ENCODE results near the gene SAV1. TPM values are rescaled to one million over a fixed set of nuclear protein-coding genes. Genes with fewer than 3 reads are reported as not detected.

Gene SAV1
- total and polyA plus RNA-seq, 7 donors, result 13.8 to 37.1 (median 19.5) TPM

DNA sequence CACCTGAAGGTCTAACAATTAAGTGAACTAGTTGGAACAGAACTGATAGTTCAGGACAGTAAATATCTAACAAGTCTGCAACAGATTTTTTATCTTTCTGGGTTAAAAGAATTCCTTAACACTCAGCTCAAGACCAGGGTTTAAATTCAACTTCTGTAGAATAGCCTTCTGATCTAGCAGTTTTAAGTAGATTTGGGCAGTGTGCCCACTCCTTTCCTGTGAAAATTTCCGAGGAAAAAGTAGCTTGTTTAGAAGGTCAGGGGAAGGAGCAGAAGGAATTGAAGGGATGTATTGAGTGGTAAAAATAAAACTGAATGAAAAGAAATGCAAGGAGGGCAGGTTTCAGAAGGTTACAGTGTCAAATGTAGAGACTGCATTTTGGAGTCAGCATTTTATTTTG is 62.3 kb downstream of the SAV1 start:
- TF ChIP-seq, protein P1, sequence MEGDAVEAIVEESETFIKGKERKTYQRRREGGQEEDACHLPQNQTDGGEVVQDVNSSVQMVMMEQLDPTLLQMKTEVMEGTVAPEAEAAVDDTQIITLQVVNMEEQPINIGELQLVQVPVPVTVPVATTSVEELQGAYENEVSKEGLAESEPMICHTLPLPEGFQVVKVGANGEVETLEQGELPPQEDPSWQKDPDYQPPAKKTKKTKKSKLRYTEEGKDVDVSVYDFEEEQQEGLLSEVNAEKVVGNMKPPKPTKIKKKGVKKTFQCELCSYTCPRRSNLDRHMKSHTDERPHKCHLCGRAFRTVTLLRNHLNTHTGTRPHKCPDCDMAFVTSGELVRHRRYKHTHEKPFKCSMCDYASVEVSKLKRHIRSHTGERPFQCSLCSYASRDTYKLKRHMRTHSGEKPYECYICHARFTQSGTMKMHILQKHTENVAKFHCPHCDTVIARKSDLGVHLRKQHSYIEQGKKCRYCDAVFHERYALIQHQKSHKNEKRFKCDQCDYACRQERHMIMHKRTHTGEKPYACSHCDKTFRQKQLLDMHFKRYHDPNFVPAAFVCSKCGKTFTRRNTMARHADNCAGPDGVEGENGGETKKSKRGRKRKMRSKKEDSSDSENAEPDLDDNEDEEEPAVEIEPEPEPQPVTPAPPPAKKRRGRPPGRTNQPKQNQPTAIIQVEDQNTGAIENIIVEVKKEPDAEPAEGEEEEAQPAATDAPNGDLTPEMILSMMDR (IDR thresholded peaks at IDR 0.05), result no peak
- DNase-seq (no peak), ATAC-seq (no peak)
- intact Hi-C loops (cut with DNase I), result loop anchor here in 1 of 2 donors (10.0 kb wide), 1 partner anchor 109 kb away; no protein-coding TSS in a partner anchor
- WGBS, 3 donors, result 0 to 27% (median 0%) methylated on average over 1 of the region's 1 CpG
- H3K36me3 ChIP-seq (ENCODE audit: insufficient read depth in 1 of 2, low read depth in 1 of 2), result no peaks in the 10 kb centered on the region
- H3K4me3 ChIP-seq, result no peak overlapping the region
- H3K9me3 ChIP-seq, result no peaks in the 10 kb centered on the region
- no peaks in the 10 kb centered on the region for H3K4me1 ChIP-seq
- no peaks in the 10 kb centered on the region for H3K27me3 ChIP-seq (ENCODE audit: insufficient read depth in 3 of 3, low read length in 2 of 3)
- H3K27ac ChIP-seq, result no peak overlapping the region

DNA sequence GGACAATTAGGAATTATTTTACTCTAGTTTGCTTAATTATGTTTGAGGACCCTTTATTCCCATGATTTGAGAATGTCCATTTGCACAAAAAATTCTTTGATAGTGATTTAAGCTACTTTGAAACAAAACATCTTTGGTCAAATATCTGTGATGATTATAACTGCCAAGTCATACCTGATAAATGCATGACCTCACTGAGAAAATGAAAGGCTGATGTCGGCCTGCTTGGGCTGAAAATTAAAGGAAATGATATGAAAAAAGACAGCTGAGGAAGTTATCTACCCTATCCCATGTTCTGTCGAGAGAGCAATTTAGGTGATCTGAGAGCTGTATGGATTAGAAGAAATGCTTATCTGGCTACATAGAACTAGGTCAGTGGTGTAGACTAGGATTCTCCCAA is 64.5 kb downstream of the SAV1 start:
- ATAC-seq (no peak), DNase-seq (no peak)
- Histone ChIP-seq H3K4me1 (no peaks in the 10 kb centered on the region), H3K4me3 (no peak overlapping the region), H3K9me3 (no peaks in the 10 kb centered on the region), H3K27ac (no peak overlapping the region), H3K36me3 (ENCODE audit: insufficient read depth in 1 of 2, low read depth in 1 of 2) (no peaks in the 10 kb centered on the region), H3K27me3 (ENCODE audit: insufficient read depth in 3 of 3, low read length in 2 of 3) (no peaks in the 10 kb centered on the region)
- TF ChIP-seq, protein P1 (IDR thresholded peaks at IDR 0.05), result no peak
- intact Hi-C loops (cut with DNase I), result loop anchor here (5.0 to 10.0 kb wide), 5 partner anchors 64 to 259 kb away; partner anchors contain the start of gene SAV1 (in 1 of the 2)
- 71 to 83% (median 73%) methylated on average over 2 of the region's 2 CpGs for WGBS, 3 donors

DNA sequence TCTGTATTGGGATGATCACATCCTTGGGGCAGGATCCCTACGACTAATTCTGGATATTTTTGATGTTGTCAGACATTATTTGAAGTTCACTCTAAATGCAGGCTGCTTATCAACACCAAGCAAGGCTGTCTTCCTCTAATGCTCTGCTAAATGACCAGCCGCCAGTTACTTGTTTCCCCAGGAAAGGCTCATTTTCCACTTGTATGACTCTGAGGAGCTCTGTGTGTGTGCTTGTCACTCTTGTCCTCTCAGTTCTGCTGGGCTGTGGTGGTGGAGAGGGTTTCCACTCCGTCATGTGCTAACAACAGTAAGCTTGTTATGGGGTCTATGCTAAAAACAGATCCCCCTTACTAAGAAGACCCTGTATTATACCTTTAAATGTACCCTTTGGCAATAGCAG is 66.1 kb downstream of the SAV1 start:
- H3K27me3 ChIP-seq (ENCODE audit: insufficient read depth in 3 of 3, low read length in 2 of 3), result no peaks in the 10 kb centered on the region
- intact Hi-C loops (cut with DNase I), result loop anchor here (5.0 to 10.0 kb wide), 5 partner anchors 65 to 260 kb away; partner anchors contain the start of gene SAV1 (in 1 of the 2)
- TF ChIP-seq, protein P1 (IDR thresholded peaks at IDR 0.05), result no peak
- no peaks in the 10 kb centered on the region for H3K9me3 ChIP-seq
- H3K4me3 ChIP-seq, result no peak overlapping the region
- DNase-seq, result no peak
- 79 to 87% (median 81%) methylated on average over 3 of the region's 3 CpGs for WGBS, 3 donors
- no peak for ATAC-seq
- no peaks in the 10 kb centered on the region for H3K4me1 ChIP-seq
- H3K36me3 ChIP-seq (ENCODE audit: insufficient read depth in 1 of 2, low read depth in 1 of 2), result no peaks in the 10 kb centered on the region
- no peak overlapping the region for H3K27ac ChIP-seq

DNA sequence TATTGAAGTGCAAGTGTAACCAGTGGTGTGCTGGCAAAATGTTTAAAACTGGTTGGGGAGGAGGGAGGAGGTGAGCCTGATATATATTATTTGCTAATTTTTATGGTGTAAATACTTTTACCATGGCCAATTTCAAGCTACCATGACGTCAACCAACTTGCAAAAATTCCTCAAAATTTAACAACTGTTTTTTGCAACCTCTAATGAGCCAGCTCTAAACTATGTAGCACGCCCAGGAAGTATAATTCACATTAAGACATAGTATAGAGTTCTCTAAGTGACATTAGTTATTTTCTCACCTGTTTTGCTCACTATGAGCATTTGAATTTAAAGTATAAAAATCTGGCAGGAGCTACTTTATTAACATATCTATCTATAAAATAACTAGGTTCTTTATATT is 66.7 kb downstream of the SAV1 start:
- no peak for ATAC-seq
- no peaks in the 10 kb centered on the region for H3K9me3 ChIP-seq
- WGBS, 3 donors, result 83 to 93% (median 85%) methylated on average over 2 of the region's 2 CpGs
- H3K4me3 ChIP-seq, result no peak overlapping the region
- H3K36me3 ChIP-seq (ENCODE audit: insufficient read depth in 1 of 2, low read depth in 1 of 2), result no peaks in the 10 kb centered on the region
- no peaks in the 10 kb centered on the region for H3K4me1 ChIP-seq
- H3K27me3 ChIP-seq (ENCODE audit: insufficient read depth in 3 of 3, low read length in 2 of 3), result no peaks in the 10 kb centered on the region
- no peak overlapping the region for H3K27ac ChIP-seq
- intact Hi-C loops (cut with DNase I), result loop anchor here (5.0 to 10.0 kb wide), 5 partner anchors 66 to 261 kb away; partner anchors contain the start of gene SAV1 (in 1 of the 2)
- DNase-seq, result no peak
- TF ChIP-seq, protein P1 (IDR thresholded peaks at IDR 0.05), result no peak

DNA sequence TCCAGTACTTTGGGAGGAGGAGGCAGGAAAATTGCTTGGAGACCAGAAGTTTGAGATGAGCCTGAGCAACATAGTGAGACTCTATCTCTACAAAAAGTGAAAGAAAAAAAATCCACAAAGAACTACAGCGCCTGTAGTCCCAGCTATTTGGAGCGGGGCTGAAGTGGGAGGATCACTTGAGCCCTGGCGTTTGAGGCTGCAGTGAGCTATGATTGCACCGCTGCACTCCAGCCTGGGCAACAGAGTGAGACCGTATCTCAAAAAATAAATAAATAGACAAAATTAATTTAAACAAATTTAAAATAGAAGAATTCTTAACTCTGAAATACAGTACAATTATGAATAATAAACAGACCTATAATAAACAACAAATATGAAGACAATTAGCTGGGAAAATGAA is 67.3 kb downstream of the SAV1 start:
- ATAC-seq (peak in 1 of 4 donors; percentile 53), DNase-seq (no peak)
- no peaks in the 10 kb centered on the region for H3K36me3 ChIP-seq (ENCODE audit: insufficient read depth in 1 of 2, low read depth in 1 of 2)
- intact Hi-C loops (cut with DNase I), result loop anchor here (5.0 to 10.0 kb wide), 5 partner anchors 66 to 261 kb away; partner anchors contain the start of gene SAV1 (in 1 of the 2)
- no peak overlapping the region for H3K27ac ChIP-seq
- H3K4me3 ChIP-seq, result no peak overlapping the region
- no peaks in the 10 kb centered on the region for H3K9me3 ChIP-seq
- H3K27me3 ChIP-seq (ENCODE audit: insufficient read depth in 3 of 3, low read length in 2 of 3), result no peaks in the 10 kb centered on the region
- no peaks in the 10 kb centered on the region for H3K4me1 ChIP-seq
- TF ChIP-seq, protein P1 (IDR thresholded peaks at IDR 0.05), result no peak
- WGBS, 3 donors, result 75 to 88% (median 77%) methylated on average over 5 of the region's 5 CpGs
